Esophagus squamous epithelium (tissue), 5 donors: ENCODE data around the gene ZBTB21. TPM values are rescaled to one million over a fixed set of nuclear protein-coding genes. Genes with fewer than 3 reads are reported as not detected.

Experiments used
- DNase-seq: peaks from one replicate; lab custom pipeline; 2025; lab: John Stamatoyannopoulos, UW
- H3K27ac ChIP-seq, 4 donors: fragments of 200-600 bp; sonication (generic); one replicate each; pipeline ENCODE4 v1.5.1; 2016 to 2019; ENCODE audit warnings: mild to moderate bottlenecking in 1 of 4
- H3K27me3 ChIP-seq, 4 donors: fragments of 200-600 bp; sonication (generic); 1 replicate in 3 of 4; 2 replicates in 1 of 4; pipeline versions ENCODE4 v1.5.1 to v1.6.0; 2017 to 2021; ENCODE audit warnings: antibody characterized with exemption in 1 of 4
- H3K36me3 ChIP-seq, 3 donors: fragments of 200-600 bp; sonication (generic); one replicate each; pipeline ENCODE4 v1.5.1; 2016 to 2019
- H3K4me1 ChIP-seq, 3 donors: fragments of 200-600 bp; sonication (generic); one replicate each; pipeline ENCODE4 v1.5.1; 2017 to 2019
- H3K4me3 ChIP-seq, 4 donors: fragments of 200-600 bp; sonication (generic); 1 replicate in 3 of 4; 2 replicates in 1 of 4; pipeline ENCODE4 v1.5.1; 2016 to 2019; ENCODE audit warnings: mild to moderate bottlenecking in 2 of 4, moderate library complexity in 1 of 4
- H3K9me3 ChIP-seq, 3 donors: fragments of 200-600 bp; sonication (generic); one replicate each; pipeline ENCODE4 v1.5.1; 2016 to 2019
- POLR2A ChIP-seq, 4 donors: fragments of 450-650 bp; IDR thresholded peaks; one replicate each; pipeline ENCODE4 v1.6.1; 2017; ENCODE audit warnings: antibody characterized with exemption in 4 of 4, mild to moderate bottlenecking in 4 of 4, moderate library complexity in 3 of 4
- WGBS, 2 donors: methylation state at CpG; one replicate each; pipeline ENCODE4 v1.1.5; 2018; 5-methylcytosine and 5-hydroxymethylcytosine counted together
- intact Hi-C: fragments of 100-400 bp; cut with DNase I; formaldehyde crosslinking; loops from one replicate; pipeline ENCODE4 v1.15.0; 2022
- total RNA-seq, 4 donors: library from RNA; depleted of rRNA; stranded (reverse); fragments of >200 nt; gene quantifications; one replicate each; pipeline ENCODE4 v1.1.0, GENCODE V29; 2016
- TF ChIP-seq, protein P1 (sequence below), 6 experiments: fragments of 450-650 bp in 4 of 6; fragments of 200-600 bp in 2 of 6; sonication (generic) in 2 of 6; IDR thresholded peaks; one replicate each; pipeline ENCODE4 v1.5.1; 2016 to 2019; ENCODE audit warnings: antibody characterized with exemption in 6 of 6, mild to moderate bottlenecking in 4 of 6, moderate library complexity in 4 of 6
- donor health status: DM: yes; HTN: yes; CAD: no.

ZBTB21 gene
- total RNA-seq, 4 donors from 2014 or later = 5.9 to 10.3 (median 7.8) TPM

DNA sequence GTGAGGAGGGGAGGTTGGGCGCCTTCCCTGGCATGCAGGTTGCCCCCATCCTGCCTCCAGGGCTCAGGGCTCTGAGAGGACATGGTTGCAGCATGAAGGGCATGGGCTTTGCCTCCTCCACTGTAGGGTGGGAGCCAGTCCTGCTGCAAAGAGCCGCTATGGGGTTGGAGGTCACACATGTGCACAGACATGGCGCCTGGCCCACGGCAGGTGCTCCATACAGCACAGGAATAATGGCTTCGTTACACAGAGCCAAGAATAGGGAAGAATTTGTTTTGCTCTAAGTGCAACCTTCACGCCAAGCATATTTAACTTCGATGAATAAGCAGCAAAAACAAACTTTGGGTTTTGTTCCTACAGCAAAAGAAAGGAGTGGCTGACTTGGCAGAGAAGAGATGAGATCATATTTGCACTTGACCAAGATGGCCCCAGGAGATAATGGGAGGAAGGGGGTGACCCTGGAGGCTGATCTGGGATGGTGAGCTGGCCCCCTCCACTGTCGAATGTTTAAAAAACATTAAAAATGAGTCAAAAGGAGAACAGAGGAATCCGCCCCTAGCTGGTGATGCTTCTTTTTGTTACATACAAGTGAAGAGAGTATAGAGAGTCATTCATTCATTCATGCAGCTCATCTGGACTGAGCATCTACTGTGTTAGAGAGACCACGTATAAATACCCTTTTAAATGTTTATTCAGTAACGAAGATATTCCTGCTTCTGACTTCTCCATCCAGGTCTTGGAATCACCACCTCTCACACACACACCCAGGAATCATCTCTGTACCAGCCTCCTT, 43.9 kb downstream of the ZBTB21 start:
- DNase-seq = no peak
- WGBS, 2 donors = 56 to 65% methylated on average over 7 to 11 of the region's 11 CpGs
- H3K4me3 ChIP-seq = no peak overlapping the region
- TF ChIP-seq, protein P1, sequence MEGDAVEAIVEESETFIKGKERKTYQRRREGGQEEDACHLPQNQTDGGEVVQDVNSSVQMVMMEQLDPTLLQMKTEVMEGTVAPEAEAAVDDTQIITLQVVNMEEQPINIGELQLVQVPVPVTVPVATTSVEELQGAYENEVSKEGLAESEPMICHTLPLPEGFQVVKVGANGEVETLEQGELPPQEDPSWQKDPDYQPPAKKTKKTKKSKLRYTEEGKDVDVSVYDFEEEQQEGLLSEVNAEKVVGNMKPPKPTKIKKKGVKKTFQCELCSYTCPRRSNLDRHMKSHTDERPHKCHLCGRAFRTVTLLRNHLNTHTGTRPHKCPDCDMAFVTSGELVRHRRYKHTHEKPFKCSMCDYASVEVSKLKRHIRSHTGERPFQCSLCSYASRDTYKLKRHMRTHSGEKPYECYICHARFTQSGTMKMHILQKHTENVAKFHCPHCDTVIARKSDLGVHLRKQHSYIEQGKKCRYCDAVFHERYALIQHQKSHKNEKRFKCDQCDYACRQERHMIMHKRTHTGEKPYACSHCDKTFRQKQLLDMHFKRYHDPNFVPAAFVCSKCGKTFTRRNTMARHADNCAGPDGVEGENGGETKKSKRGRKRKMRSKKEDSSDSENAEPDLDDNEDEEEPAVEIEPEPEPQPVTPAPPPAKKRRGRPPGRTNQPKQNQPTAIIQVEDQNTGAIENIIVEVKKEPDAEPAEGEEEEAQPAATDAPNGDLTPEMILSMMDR (IDR thresholded peaks at IDR 0.05) = no peak
- no peak for TF ChIP-seq POLR2A (IDR thresholded peaks at IDR 0.05)
- H3K36me3 ChIP-seq = no peaks in the 10 kb centered on the region
- intact Hi-C loops = no loop called here
- peak overlapping the region in 1 of 4 donors; percentile 44 for H3K27ac ChIP-seq
- peaks cover 0 to 3% (median 0%) of the 10 kb centered on the region in 4 donors for H3K27me3 ChIP-seq
- peaks cover 4 to 50% (median 4%) of the 10 kb centered on the region in 3 donors for H3K4me1 ChIP-seq
- no peaks in the 10 kb centered on the region for H3K9me3 ChIP-seq

DNA sequence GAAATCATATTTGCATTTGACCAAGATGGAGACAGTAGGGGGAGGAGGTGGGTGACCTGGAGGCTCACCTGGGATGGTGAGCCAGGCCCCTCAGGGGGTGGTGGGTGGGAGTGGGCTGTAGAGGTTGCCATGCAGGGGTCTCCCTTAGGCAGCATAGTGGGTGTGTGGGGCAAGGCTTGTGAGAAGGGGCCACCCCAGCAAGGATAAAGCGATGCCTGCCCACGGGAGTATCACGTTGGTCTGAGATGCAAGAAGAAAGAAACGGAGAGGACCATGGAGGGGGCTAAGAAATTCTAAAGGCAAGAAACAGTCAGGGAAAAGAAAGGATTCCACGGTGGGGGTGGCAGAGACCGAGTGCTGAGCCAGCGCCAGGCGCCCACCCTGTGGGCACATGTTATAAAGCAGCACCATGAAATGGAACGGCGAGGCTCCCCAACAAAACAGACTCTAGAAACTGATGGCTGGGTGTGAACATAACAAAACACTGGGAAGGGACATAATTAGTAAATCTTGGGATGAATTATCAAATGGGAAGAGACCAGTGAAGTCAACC, 44.6 kb downstream of the ZBTB21 start:
- H3K4me3 ChIP-seq = no peak overlapping the region
- WGBS, 2 donors = 82 to 90% methylated on average over 10 of the region's 10 CpGs
- peak overlapping the region in 1 of 4 donors; percentile 44 for H3K27ac ChIP-seq

DNA sequence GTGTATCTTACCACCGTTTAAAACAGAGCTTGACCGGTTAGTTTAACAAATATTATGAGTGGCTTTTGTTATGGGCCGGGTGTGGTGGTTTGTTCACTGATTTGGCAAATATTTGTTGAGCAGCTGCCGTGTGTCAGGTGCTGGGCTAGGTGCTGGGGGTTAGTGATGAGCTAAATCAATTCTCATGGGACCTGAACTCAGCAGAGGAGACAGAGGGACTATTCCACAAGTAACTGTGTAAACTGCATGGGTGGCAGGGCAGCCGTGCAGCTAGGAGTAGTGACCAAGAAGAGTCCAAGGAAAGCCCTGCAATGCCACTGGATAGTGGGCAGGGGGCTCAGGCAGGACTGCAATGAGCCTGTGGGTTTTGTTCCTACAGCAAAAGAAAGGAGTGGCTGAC, 45.1 kb downstream of the ZBTB21 start:
- Histone ChIP-seq H3K4me1 (peaks cover 4 to 47% (median 4%) of the 10 kb centered on the region in 3 donors), H3K27me3 (peaks cover 0 to 3% (median 0%) of the 10 kb centered on the region in 4 donors), H3K4me3 (no peak overlapping the region), H3K27ac (no peak overlapping the region), H3K36me3 (no peaks in the 10 kb centered on the region), H3K9me3 (no peaks in the 10 kb centered on the region)
- WGBS, 2 donors = 59 to 74% methylated on average over 5 of the region's 5 CpGs
- intact Hi-C loops = no loop called here
- DNase-seq = no peak
- TF ChIP-seq POLR2A (IDR thresholded peaks at IDR 0.05) = no peak
- TF ChIP-seq, protein P1 (IDR thresholded peaks at IDR 0.05) = no peak

More for the DNA sequence above, 44.6 kb downstream of the ZBTB21 start:
- Histone ChIP-seq H3K9me3 (no peaks in the 10 kb centered on the region), H3K36me3 (no peaks in the 10 kb centered on the region), H3K27me3 (peaks cover 0 to 3% (median 0%) of the 10 kb centered on the region in 4 donors), H3K4me1 (peaks cover 4 to 47% (median 4%) of the 10 kb centered on the region in 3 donors)
- TF ChIP-seq, protein P1 (IDR thresholded peaks at IDR 0.05) = no peak
- no peak for TF ChIP-seq POLR2A (IDR thresholded peaks at IDR 0.05)
- DNase-seq = no peak
- intact Hi-C loops = no loop called here

DNA sequence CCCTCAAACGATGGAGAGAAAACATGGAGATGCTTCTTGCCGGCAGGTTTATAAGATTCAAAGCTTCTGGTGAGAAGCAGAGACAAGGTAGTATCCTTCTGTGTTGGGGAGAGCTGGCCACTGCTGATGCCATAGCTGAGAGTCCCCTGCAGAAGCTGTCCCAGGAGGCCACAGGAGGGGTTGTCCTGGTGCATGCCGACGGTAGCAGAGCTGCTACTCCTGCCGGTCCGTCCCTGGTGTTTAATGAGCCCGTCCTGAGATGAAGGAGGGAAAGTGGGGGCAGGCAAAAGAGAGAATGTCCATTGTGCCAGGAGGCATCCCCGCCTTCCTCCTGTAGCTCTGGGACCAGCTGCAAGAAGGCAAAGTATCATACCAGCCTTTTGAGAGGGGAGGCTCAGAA, 46.0 kb downstream of the ZBTB21 start:
- H3K36me3 ChIP-seq = no peaks in the 10 kb centered on the region
- DNase-seq = no peak
- 73 to 78% methylated on average over 3 to 5 of the region's 8 CpGs for WGBS, 2 donors
- peaks cover 5 to 55% (median 7%) of the 10 kb centered on the region in 3 donors for H3K4me1 ChIP-seq
- no peak overlapping the region for H3K4me3 ChIP-seq
- TF ChIP-seq POLR2A (IDR thresholded peaks at IDR 0.05) = no peak
- TF ChIP-seq, protein P1 (IDR thresholded peaks at IDR 0.05) = no peak
- intact Hi-C loops = no loop called here
- H3K27ac ChIP-seq = no peak overlapping the region
- peaks cover 0 to 3% (median 0%) of the 10 kb centered on the region in 4 donors for H3K27me3 ChIP-seq
- no peaks in the 10 kb centered on the region for H3K9me3 ChIP-seq

DNA sequence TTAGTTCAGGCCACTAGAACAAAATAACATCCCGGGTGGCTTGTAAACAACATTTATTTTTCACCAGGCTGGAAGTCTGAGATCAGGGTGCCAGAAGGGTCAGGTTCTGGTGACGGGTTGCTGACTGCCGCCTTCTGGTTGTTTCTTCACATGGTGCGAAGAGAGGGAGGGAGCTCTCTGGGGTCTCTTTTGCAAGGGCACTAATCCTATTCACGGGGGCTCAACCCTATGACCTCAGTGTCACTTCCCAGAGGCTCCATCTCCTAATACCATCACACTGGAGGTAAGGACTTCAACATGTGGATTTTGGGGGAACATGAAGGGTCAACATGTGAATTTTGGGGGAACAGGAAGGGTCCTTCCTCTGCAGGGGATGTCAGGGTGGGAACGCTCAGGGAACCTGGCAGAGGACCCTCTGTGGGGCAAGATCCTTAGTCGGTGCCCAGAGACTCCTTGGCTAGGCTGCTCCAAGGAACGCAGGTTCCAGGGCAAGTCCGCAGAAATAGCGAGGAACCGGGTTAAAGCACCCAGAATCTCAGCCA, 47.7 kb downstream of the ZBTB21 start:
- DNase-seq = no peak
- no peak for TF ChIP-seq POLR2A (IDR thresholded peaks at IDR 0.05)
- TF ChIP-seq, protein P1 (IDR thresholded peaks at IDR 0.05) = no peak
- Histone ChIP-seq H3K27me3 (peaks cover 0 to 3% (median 0%) of the 10 kb centered on the region in 4 donors), H3K27ac (no peak overlapping the region), H3K4me3 (no peak overlapping the region), H3K36me3 (no peaks in the 10 kb centered on the region), H3K4me1 (peaks cover 20 to 57% (median 21%) of the 10 kb centered on the region in 3 donors), H3K9me3 (no peaks in the 10 kb centered on the region)
- intact Hi-C loops = no loop called here
- WGBS, 2 donors = 83 to 87% methylated on average over 10 of the region's 11 CpGs
